CD4-positive, alpha-beta T cell treated with Interleukin-10 for 1 hour (primary cell): ENCODE data around the gene MCUB.
"Not testable (repeated sequence)": the region's sequence is repeated elsewhere in the genome, so short reads cannot be mapped to it uniquely, and the experiment has no call there.

Experiments used
- DNase-seq: peaks from one replicate; pipeline ENCODE4 v3.0.0-alpha.2; 2020

MCUB gene, protein sequence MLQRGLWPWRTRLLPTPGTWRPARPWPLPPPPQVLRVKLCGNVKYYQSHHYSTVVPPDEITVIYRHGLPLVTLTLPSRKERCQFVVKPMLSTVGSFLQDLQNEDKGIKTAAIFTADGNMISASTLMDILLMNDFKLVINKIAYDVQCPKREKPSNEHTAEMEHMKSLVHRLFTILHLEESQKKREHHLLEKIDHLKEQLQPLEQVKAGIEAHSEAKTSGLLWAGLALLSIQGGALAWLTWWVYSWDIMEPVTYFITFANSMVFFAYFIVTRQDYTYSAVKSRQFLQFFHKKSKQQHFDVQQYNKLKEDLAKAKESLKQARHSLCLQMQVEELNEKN

DNA sequence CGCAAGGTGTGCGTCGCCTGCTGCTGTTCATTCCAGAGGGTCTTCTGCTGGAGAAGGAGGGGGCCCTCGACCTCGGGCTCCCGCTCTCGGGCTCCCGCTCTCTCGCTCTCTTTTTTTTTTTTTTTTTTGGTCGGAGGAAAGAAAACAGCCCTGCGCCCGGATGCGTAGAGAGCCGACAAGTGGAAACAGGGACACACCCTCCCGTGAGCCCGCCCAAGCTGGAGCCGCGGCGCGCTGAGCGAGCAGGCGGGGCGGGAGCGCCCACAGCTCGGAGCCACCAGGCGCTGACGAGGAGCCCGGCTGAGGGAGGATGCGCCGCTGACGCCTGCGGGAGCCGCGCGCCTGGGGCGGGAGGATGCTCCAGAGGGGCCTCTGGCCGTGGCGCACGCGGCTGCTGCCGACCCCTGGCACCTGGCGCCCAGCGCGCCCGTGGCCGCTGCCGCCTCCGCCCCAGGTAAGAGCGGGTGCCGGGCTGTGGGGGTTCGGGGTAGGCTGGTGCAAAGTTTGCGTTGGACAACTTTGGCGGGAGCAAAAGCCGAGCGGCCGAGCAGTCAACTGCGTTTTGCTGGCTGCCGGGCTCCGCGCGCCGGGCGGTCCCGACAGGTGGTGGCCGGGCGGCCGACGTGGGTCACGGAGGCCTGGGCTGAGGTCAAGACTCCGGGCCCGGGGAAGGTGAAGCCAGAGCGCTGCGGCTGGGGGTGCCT is at the start of gene MCUB:
TSS of gene MCUB (plus strand) at position 264 of the 704 bp plus-strand sequence. CDS start at position 356, 92 bp downstream.
- peak; percentile 91 for DNase-seq

DNA sequence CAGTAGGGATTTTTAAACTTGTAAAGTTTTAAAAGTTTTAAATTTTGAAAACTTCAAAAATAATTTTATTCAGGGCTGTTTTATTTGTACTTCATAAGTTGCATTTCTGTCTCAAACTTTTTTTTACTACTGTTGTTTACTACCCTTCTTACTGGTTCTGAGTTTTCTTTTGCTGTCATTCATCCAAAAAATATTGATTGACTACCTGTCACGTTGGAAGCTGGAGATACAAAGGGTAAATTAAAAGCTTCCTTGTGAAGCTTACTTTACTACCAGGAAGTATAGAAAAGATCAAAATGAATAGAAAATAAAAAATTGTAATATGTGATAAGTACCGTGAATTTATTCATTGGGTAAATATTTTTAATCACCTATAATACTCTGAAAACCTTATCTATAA is 49.4 kb upstream of the MCUB start:
- DNase-seq: no peak

DNA sequence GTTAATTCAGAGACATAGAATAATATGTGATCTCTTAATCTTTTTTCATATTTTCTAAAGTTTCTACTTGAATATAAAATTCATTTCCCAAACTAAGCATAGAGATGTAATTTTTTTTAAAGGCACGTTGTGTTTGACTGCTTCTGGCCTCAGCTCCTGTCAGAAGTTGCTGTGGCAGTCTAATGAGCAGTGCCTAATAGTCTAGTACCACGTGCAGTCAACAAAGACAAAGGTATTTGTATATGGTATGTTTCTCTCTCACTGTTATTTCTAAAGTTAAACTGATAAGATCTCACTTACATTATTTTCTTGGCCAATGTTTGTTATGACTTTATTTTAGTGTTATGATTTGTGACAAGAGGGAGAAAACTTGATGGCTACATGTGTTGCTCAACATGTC is 48.6 kb upstream of the MCUB start:
- DNase-seq: no peak

DNA sequence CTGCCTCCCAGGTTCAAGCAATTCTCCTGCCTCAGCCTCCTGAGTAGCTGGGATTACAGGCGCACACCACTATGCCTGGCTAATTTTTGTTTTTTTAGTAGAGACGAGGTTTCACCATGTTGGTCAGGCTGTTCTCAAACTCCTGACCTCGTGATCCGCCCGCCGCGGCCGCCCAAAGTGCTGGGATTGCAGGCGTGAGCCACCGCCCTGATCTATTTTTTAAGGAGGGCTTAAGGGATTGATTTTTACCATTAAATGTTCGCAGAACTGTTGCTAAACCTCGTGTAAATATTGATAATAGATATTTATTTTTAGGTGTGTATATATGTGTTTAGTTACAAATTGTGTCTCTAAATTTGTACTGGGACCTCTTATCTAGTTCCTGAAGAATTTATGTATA is 46.7 kb upstream of the MCUB start:
- DNase-seq: not testable (repeated sequence)

DNA sequence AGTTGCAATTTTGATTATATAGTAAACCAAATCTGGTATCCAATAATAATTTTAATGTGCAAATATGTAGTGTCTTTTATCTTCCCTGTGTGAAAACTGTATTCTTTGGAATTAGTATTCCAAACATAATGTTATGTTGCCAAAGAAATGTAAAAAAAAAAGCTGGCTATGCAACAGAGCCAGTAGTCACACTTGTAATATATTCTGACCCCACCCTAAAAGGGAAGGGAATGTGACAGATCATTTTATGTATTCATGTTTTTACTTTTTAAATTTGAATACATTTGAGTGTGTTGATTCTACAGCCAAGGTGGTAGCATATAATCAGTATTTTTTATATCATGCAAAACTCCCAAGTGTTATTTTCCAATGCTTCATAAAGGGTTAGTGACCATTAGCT is 27.9 kb upstream of the MCUB start:
- DNase-seq: no peak

DNA sequence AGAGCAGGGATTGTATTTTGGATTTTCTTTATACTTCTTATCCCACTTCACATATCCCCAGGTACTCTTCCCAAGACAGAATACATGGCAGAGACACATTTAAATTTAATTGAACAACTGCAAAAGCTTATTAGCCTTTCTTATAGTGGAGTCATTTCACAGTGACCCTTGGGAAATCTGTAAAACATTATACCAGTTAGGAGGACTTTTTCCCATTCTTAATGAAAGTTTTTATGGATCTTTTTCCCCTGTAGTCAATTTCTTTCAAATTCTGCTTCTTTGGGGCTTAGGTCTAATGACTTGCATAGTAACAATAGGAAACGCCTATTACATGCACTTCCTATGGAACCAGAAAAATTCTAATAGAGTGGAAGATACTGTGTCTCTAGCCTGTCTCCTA is 14.6 kb upstream of the MCUB start:
- DNase-seq: no peak

DNA sequence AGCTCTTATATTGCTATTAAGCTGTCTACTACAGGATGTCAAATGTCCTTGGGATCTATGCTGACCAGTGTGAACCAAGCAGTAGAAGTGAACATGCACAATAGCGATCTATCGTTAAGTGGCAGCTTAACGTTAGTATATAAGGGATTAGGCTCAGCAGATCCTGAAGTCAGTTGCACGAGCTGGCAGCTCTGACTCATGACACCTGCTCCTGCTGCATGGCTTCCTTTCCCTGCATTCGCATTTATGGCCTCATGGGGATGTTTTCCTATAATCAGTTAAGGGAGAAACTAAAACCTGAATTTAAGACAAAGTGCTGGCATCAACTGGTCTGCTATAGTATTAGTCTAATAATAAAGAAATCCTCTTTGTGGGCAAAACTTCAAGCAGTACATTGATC is 12.7 kb upstream of the MCUB start:
- no peak for DNase-seq

DNA sequence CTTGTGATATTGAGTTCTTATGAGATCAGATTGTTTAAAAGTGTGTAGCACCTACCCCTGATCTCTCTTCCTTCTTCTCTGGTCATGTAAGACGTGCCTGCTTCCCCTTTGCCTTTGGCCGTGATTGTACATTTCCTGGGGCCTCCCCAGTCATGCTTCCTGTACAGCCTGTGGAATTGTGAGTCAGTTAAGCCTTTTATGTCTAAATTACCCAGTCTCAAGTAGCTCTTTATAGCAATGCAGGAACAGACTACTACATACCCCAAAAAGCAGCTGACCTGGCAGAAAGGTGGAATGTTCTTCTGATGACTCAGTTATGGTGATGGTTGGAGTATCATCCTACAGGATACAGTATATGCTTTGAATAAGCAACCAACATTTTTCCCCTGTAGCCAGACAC is 11.4 kb upstream of the MCUB start:
- peak; percentile 5 for DNase-seq

DNA sequence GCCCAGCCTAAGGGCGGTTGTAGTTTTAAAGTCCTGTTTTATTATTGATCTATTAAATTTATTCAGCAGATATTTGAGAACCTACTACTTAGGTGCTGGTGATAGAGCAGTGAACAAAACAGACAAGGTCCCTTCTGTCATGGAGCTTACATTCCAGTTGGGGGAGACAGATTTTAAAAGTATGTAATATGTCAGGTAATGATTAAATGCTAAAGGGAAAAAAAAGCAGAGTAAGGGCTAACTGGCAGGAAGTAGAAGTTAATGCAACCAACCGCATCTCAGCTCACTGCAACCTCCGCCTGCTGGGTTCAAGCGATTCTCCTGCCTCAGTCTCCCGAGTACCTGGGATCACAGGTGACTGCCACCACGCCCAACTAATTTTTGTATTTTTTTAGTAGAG is 7.8 kb upstream of the MCUB start:
- no peak for DNase-seq

DNA sequence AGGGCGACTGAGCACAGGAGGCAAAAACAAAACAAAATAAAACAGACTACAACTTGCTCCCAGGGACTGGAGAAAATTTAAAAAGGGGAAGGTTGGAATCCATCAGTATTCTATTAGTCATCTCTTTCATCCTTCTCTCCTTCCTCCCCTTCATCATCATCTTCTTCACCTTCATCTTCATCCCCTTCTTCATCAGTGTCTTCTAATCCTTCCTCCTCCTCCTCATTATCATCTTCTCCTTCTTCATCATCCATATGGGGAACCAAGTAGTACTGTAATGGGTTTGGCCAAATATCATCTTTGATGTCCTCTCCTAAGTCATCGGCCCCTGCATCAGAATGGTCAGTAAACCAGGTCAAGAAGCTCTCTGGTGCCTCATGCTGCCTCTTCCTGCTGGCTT is 6.9 kb upstream of the MCUB start:
- DNase-seq: no peak

DNA sequence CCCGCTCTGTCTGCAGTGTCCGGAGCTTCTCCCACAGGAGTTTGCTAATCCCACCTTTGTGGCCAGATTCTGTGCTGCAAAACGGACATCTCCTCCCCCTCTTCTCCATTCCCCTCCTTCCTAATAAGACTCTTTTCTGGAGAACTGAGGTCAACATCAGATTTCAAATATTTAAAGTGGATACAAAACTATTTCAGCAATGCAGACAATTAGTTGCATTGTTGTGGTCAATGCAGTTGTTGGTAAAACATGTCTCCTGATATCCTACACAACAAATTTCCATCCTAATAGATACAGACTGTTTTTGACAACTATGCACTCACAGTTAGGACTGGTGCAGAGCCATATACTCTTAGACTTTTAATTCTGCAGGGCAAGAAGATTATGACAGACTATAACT is 5.1 kb upstream of the MCUB start:
- DNase-seq: no peak

DNA sequence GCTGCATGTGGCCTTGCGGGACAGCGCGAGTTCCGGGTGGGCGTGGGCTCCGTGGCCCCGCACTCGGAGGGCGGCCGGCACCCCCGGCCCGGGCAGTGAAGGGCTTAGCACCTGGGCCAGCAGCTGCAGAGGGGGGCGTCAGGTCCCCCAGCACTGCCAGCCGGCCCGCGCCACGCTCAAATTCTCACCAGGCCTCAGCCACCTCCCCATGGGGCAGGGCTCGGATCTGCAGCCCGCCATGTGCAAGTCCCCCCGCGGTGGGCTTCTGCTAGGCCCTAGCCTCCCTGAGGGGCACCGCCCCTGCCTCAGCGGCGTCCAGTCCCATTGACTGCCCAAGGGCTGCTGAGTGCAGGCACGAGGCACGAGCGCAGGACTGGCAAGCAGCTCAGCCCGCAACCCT is 2.6 kb upstream of the MCUB start:
- DNase-seq: no peak

DNA sequence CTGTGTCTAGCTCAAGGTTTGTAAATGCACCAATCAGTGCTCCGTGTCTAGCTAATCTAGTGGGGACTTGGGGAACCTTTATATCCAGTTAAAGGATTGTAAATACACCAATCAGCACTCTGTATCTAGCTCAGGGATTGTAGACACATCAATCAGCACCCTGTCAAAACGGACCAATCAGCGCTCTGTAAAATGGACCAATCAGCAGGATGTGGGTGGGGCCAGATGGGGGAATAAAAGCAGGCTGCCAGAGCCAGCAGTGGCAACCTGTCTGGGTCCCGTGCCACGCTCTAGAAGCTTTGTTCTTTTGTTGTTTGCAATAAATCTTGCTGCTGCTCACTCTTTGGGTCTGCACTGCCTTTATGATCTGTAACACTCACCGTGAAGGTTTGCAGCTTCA is 2.0 kb upstream of the MCUB start:
- DNase-seq: peak; percentile 35

DNA sequence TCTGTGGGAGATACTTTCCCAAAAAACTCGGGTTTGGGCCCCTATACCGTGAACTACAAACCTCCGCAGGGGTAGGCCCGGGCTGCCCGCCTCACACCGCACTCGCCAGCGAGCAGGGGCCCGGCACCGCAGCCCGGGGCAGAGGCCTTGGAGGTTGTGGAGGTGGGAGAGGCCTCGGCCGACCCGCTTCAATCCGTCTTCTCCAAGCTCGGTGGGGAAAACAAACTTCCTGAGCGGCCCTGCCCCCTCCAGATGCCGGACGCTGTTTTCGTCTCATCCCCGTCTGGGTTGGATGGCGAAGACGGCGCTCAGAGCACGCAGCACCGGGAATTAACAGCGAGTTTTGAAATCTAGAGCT is 442 bp upstream of the MCUB start:
- DNase-seq: no peak

DNA sequence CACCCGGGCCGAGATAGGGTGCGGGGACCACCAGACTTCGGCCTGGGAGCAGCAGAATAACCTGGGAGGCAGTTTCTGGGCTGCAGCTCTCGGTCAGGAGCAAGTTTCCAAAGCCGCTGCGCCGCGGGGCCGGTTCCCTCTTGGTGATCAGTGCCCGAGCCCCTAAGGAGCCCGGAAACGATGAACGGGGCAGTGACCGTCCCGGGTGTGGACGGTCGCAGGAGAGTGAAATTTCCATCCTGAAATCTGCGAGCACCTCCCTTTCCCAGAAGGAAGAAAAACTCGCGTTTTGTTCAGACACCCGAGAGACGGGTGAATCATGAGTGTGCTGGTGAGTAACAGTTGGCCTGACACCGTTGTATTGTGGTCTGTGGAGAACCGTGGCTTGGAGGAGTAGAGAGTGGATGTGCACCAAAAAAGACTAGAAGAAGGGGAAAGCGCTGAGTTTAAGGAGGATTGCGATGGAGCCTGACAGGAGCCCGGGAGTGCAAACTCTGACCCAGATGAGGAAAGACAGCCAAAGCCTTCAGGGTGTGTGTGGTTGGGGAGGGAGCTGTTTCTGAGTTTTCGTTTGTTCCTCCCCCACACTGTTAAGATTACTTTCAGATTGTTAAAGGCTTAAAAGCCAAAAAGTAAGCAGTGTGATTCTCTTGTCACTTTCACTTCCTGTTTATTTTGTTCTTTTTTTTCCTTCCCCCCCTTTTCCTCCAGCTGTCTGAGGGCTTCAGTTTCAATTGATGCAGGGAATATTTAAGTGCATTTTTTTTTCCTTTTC is 828 bp downstream of the MCUB start:
- peak; percentile 68 for DNase-seq

DNA sequence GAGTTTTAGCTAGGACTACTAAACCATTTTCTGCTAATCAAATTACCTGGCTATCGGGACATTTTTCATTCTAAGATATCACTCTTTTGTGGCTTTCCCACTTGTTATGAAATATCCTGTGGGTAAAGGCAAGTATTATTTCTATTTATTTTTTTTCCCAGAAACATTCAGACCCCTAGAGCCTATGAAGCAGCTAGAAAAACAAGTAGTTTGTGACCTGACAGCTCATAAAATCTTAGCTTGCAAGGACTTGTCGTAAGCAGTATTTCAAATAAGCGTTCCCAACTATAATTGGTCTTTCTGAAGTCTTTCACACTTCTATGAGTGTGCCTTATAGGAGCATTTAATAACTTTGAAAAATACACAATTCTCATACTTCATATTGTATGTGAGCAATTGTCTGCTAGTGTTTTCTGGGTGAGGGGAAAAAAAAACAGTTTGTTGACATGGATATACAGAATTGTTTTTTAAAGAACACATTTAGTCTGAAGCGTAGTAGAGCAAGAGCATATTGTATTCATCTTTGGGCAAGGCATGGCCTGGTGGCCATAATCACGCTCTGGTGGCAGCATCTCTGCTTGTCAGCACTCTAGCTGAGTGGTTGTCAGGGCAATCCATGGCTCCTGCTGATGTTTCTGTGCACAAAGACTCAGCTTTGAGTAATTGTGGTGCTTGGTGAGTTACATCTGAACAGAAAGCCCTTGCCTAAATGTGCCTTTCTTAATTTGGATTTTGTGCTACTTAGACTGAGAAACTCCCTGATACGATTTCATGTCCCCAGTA is 2.6 kb downstream of the MCUB start:
- DNase-seq: no peak

DNA sequence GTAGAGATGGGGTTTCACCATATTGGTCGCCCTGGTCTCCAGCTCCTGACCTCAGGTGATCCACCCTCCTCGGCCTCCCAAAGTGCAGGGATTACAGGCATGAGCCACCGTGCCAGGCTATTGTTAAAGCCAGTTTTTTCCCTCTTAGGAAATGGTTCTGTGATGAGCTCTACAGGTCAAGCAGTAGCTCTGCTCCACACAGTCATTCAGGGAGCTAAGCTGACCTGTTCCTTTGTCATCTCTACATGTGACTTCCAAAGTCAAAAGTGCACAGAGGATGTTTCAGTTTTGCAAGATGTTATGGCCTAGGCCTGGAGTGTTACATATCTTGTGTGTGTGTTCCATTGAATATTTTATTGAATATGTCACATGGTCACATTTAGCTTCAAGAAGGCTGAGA is 11.4 kb downstream of the MCUB start:
- no peak for DNase-seq

DNA sequence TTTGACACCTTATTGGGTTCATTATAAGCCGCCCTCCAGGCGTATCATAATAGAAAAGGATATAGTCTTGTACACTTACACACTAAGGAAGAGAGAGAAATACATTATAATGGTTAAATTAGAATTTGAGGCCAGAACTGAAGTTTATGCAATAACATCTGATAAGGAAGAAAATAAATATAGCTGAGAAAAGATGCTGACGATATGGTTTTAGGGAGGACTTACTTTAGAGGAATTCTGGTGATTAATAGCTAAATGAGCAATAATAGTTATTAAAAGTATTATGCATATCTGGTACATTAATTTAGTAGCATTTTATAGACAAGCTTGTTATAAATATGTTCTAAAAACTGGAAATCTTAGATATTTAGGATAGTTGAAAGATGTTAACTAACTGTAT is 12.1 kb downstream of the MCUB start:
- DNase-seq: no peak

DNA sequence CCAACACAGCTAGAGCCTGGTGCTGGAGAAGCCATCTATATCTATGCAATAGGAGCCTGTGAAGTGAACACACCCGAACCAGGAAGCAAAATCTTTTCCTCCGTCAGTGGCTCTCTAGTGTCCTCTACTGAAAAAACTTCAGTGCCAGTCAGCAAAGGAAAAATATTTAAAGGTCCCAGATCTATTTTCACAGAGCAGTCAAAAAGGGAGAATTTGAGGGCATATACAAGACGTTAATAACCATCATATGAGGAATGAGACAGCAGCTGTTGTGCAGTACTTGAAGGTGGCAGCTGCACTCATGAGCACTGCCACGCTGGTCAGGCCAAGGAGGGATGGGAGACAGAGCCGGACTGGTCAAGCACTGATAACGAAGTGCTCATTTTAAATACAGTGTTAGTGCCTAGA is 14.4 kb downstream of the MCUB start:
- DNase-seq: peak; percentile 44

DNA sequence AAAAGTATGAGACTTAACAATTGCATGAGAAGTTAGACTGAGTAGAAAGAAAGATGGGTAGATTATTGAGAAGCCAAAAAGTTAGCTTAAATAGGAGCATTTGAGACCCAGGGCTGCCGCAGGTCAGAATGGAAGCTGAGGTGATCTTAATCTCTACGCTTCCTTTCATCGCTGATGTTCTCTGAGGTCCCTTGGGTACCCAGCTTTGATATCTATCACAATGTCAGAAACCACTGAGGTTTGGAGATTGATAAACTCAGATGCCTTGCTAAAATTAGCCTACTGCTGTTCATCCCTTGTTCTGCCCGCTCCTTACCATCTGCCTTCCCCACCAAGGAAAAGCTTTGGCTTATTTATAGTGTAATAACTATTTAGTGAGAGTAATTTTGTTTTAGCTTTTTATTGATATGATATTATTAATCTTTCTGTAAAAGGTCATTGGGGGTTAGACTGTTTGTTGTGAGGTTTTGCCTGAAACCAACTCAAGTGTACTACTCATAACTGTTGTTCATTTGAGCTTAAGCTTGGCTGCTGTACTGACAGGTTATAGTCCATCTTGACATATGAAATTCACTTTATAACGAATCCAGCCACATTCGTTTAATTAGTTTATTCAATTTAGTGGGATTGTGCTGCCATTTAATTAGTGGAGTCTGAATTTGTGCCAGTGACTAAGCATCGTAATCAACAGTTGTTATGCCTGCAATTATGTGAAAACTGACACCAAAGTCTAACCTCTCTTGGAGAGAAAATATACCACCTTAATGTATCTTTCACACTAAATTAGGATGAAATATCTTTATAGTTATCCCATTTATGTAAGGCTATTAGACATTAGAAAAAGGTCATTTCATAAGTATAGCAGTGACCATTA is 15.1 kb downstream of the MCUB start:
- peak; percentile 21 for DNase-seq

DNA sequence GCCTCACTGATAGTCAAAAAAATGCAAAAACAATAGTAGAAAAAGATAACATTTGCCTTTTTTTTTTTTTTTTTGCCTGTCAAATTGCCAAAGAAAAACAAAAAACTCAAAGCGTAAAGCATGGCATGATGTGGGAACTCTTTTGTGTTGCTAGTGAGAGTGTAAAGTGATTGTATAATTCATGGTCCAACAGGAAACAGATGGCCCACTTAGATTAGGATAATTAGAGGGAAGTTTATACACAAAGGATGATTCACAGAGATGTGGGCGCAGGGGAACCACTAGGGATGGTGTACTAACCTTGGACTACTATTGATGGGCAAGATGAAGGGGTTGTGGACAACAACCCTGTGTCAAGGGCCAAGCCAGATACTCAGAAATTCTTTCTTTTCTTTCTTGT is 16.4 kb downstream of the MCUB start:
- DNase-seq: no peak

DNA sequence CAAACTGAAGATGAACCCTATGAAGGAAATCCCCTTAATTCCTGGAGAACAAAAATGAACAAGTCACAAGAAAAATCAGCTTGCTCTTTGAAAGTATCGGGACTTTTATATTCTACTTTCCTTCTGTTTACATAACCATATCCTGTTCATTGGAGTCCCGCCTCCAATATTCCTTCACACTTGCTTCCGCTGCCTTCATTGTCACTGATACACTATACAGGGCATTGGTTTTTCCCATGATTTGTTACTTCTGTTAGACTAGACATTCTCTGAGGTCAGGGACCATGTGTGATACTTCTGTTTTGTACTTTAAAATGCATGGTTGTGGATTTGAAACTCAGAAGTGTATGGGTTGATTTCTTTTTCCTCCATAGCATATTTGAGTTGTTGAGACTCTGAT is 18.8 kb downstream of the MCUB start:
- DNase-seq: no peak
